ENCODE data around the gene CORIN. TPM values are rescaled to one million over a fixed set of nuclear protein-coding genes. Genes with fewer than 3 reads are reported as not detected.

Gene CORIN
- total and polyA plus RNA-seq, 9 donors: 0.20 to 7.9 (median 0.80) TPM; not detected in 1

- no peaks in the 10 kb centered on the region for H3K27me3 ChIP-seq
- WGBS, 3 donors: 86 to 91% (median 89%) methylated on average over 2 of the region's 2 CpGs
Observed at GRCh38 chr4:47718696-47719095, 119.2 kb downstream of the CORIN start.

GRCh38 chr4:47717188-47717587 is 120.7 kb downstream of the CORIN start:
- no peaks in the 10 kb centered on the region for H3K36me3 ChIP-seq
- no peak for DNase-seq
- TF ChIP-seq EP300 (IDR thresholded peaks at IDR 0.05): no peak
- TF ChIP-seq POLR2A (IDR thresholded peaks at IDR 0.05): no peak
- TF ChIP-seq CTCF (IDR thresholded peaks at IDR 0.05): no peak
- WGBS, 3 donors: 47 to 55% (median 51%) methylated on average over 5 of the region's 5 CpGs
- intact Hi-C loops (cut with DNase I): no loop called here
- H3K27ac ChIP-seq: no peak overlapping the region
- no peaks in the 10 kb centered on the region for H3K4me1 ChIP-seq (ENCODE audit: insufficient read depth)
- no peaks in the 10 kb centered on the region for H3K9me3 ChIP-seq
- no peak overlapping the region for H3K4me3 ChIP-seq
- no peaks in the 10 kb centered on the region for H3K27me3 ChIP-seq

More at GRCh38 chr4:47718696-47719095, 119.2 kb downstream of the CORIN start:
- TF ChIP-seq CTCF (IDR thresholded peaks at IDR 0.05) (no peak), EP300 (IDR thresholded peaks at IDR 0.05) (no peak), POLR2A (IDR thresholded peaks at IDR 0.05) (no peak)
- intact Hi-C loops (cut with DNase I): no loop called here
- DNase-seq: no peak
- no peak overlapping the region for H3K27ac ChIP-seq
- H3K4me3 ChIP-seq: no peak overlapping the region
- H3K4me1 ChIP-seq (ENCODE audit: insufficient read depth): no peaks in the 10 kb centered on the region
- H3K9me3 ChIP-seq: no peaks in the 10 kb centered on the region
- no peaks in the 10 kb centered on the region for H3K36me3 ChIP-seq

GRCh38 chr4:47715716-47716416 is 122.0 kb downstream of the CORIN start:
- H3K27ac ChIP-seq: no peak overlapping the region
- no peak for DNase-seq
- TF ChIP-seq EP300 (IDR thresholded peaks at IDR 0.05): no peak
- no peak for TF ChIP-seq POLR2A (IDR thresholded peaks at IDR 0.05)
- no peak for TF ChIP-seq CTCF (IDR thresholded peaks at IDR 0.05)
- no peaks in the 10 kb centered on the region for H3K36me3 ChIP-seq
- H3K27me3 ChIP-seq: no peaks in the 10 kb centered on the region
- no peaks in the 10 kb centered on the region for H3K4me1 ChIP-seq (ENCODE audit: insufficient read depth)
- intact Hi-C loops (cut with DNase I): no loop called here
- no peak overlapping the region for H3K4me3 ChIP-seq
- no peaks in the 10 kb centered on the region for H3K9me3 ChIP-seq
- WGBS, 3 donors: 26 to 31% (median 26%) methylated on average over 3 of the region's 3 CpGs

GRCh38 chr4:47714269-47714668 is 123.6 kb downstream of the CORIN start:
- TF ChIP-seq EP300 (IDR thresholded peaks at IDR 0.05): no peak
- no peak for TF ChIP-seq POLR2A (IDR thresholded peaks at IDR 0.05)
- TF ChIP-seq CTCF (IDR thresholded peaks at IDR 0.05): no peak

More at GRCh38 chr4:47714269-47714668, 123.6 kb downstream of the CORIN start:
- Histone ChIP-seq H3K4me1 (ENCODE audit: insufficient read depth) (no peaks in the 10 kb centered on the region), H3K36me3 (no peaks in the 10 kb centered on the region), H3K27ac (no peak overlapping the region), H3K27me3 (no peaks in the 10 kb centered on the region), H3K4me3 (no peak overlapping the region), H3K9me3 (no peaks in the 10 kb centered on the region)
- DNase-seq: no peak
- 70 to 77% (median 76%) methylated on average over 2 of the region's 2 CpGs for WGBS, 3 donors
- intact Hi-C loops (cut with DNase I): no loop called here
